ENCODE measurements around the gene KRT6C. TPM values are rescaled to one million over a fixed set of nuclear protein-coding genes. Genes with fewer than 3 reads are reported as not detected.
"Not testable (repeated sequence)": the region's sequence is repeated elsewhere in the genome, so short reads cannot be mapped to it uniquely, and the experiment has no call there.

The KRT6C gene
- total RNA-seq, 1 donor from 2014 or later = not detected

DNA sequence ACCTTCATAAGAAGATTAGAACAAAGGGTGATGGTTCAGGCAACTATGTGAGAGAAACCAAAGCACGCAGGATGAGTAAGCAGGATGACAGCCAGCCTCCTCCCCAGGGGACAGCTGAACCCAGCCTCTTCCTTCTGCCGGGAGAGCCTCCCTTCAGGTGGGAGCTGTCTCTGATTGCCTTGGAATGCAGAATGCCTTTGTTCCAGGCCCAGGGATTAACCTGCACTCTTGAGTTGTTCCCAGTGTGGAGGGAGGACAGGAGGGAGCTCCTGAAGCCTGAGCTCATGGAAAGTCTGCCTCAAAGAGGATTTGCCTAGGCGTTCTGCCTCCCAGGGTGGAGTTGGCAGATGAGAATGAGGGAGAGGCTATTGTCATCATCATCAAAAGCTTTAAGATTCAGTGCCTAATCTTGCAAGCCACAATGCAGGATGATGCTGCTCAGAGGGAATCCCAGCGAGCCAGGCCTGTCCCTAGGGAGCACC is 23.0 kb upstream of the KRT6C start:
- Histone ChIP-seq H3K27ac (no peak overlapping the region), H3K27me3 (ENCODE audit: low read depth) (no peaks in the 10 kb centered on the region), H3K4me1 (peaks cover 17% of the 10 kb centered on the region), H3K4me3 (no peak overlapping the region), H3K9me3 (no peaks in the 10 kb centered on the region), H3K36me3 (no peaks in the 10 kb centered on the region)
- intact Hi-C loops (cut with DNase I) = no loop called here
- no peak for ATAC-seq
- no peak for DNase-seq
- TF ChIP-seq, protein P1, sequence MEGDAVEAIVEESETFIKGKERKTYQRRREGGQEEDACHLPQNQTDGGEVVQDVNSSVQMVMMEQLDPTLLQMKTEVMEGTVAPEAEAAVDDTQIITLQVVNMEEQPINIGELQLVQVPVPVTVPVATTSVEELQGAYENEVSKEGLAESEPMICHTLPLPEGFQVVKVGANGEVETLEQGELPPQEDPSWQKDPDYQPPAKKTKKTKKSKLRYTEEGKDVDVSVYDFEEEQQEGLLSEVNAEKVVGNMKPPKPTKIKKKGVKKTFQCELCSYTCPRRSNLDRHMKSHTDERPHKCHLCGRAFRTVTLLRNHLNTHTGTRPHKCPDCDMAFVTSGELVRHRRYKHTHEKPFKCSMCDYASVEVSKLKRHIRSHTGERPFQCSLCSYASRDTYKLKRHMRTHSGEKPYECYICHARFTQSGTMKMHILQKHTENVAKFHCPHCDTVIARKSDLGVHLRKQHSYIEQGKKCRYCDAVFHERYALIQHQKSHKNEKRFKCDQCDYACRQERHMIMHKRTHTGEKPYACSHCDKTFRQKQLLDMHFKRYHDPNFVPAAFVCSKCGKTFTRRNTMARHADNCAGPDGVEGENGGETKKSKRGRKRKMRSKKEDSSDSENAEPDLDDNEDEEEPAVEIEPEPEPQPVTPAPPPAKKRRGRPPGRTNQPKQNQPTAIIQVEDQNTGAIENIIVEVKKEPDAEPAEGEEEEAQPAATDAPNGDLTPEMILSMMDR (IDR thresholded peaks at IDR 0.05) = no peak

DNA sequence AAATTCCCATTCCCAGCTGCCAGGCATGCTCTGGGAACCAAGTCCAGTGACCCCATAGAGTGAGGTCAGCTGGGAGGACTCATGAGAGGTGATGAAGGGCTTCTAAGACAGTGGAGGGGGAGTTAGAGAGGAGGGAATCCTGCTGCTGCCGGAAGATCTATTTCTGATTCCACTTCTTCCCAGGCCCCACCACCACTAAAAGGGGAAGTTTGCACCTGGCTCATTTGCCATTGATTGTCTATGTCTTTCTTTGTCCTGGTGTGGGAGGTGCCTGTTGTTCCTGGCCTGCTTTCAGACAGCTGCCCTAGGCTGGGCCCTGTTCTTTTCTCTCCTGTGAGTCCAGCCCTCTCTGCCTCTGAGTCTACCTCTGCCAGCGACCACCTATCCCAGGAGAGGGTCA is 22.4 kb upstream of the KRT6C start:
- Histone ChIP-seq H3K27ac (no peak overlapping the region), H3K27me3 (ENCODE audit: low read depth) (no peaks in the 10 kb centered on the region), H3K36me3 (no peaks in the 10 kb centered on the region), H3K4me3 (no peak overlapping the region), H3K9me3 (no peaks in the 10 kb centered on the region), H3K4me1 (peaks cover 17% of the 10 kb centered on the region)
- TF ChIP-seq, protein P1 (IDR thresholded peaks at IDR 0.05) = no peak
- ATAC-seq (no peak), DNase-seq (no peak)
- intact Hi-C loops (cut with DNase I) = no loop called here

DNA sequence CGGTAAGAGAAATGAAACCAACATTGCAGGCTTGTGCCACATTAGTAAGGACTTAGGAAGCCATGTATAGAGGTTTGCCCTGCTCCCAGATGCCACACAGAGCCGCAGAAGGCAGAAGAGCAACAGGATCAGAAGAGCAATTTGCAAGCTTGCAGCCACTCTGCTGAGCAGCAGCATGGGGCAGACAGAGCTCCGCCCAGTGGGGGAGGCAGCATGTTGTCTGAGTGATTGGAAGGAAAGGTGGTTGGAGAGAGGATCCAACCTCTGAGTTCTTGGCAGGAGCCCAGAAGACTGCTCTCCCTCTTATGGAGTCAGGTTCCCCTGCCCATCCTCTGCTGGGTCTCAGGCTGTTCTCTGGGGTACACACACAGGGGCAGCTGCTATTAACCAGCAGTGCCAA is 21.8 kb upstream of the KRT6C start:
- H3K4me1 ChIP-seq = peaks cover 17% of the 10 kb centered on the region
- DNase-seq (peak; percentile 51), ATAC-seq (peak in 1 of 2 donors; percentile 17)
- intact Hi-C loops (cut with DNase I) = no loop called here
- no peaks in the 10 kb centered on the region for H3K36me3 ChIP-seq
- no peak overlapping the region for H3K4me3 ChIP-seq
- TF ChIP-seq, protein P1 (IDR thresholded peaks at IDR 0.05) = no peak
- no peaks in the 10 kb centered on the region for H3K9me3 ChIP-seq
- no peak overlapping the region for H3K27ac ChIP-seq
- H3K27me3 ChIP-seq (ENCODE audit: low read depth) = no peaks in the 10 kb centered on the region

DNA sequence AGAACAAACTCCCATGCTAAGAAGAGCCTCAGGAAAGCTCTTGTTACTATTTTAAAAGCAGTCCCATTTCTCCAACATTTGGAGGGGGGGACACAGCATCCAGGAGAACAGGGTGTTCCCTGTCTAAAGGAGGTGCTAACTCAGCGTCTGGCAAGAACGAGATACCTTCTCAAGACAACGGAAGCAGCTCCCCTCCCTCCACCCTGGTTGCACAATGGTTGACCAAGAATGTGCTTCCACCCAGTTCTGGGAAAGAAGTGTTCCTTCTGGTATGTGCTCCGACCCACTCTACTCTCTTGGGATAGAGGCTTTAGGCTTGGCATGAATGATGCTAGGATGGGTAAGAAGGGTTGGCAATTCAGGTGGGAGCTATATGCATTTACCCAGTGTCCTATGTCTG is 20.9 kb upstream of the KRT6C start:
- ATAC-seq (peak; percentile 89 to 90), DNase-seq (peak; percentile 67)
- Histone ChIP-seq H3K36me3 (no peaks in the 10 kb centered on the region), H3K27me3 (ENCODE audit: low read depth) (no peaks in the 10 kb centered on the region), H3K27ac (no peak overlapping the region), H3K9me3 (no peaks in the 10 kb centered on the region), H3K4me1 (peaks cover 17% of the 10 kb centered on the region), H3K4me3 (no peak overlapping the region)
- TF ChIP-seq, protein P1 (IDR thresholded peaks at IDR 0.05) = no peak
- intact Hi-C loops (cut with DNase I) = no loop called here

DNA sequence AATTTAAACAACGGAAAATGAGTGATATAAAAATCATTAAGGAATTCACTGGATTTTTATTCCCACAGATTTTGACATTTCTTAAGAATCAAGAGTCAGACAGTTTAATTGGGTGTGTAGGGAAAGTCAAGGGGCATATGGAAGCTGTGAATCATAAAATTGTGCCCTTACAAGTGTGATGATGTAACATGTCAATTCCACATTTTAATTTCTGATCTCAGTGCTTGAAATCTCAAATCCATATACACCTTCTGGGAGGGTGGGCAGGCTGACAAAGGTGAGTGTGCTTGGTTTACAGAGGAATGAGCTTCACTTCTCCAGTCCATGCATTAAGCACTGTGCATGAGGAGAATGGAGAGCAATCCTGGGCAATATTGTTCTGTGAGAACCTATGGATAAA is 20.5 kb upstream of the KRT6C start:
- Histone ChIP-seq H3K4me3 (no peak overlapping the region), H3K4me1 (peaks cover 17% of the 10 kb centered on the region), H3K27me3 (ENCODE audit: low read depth) (no peaks in the 10 kb centered on the region), H3K36me3 (no peaks in the 10 kb centered on the region), H3K9me3 (no peaks in the 10 kb centered on the region), H3K27ac (no peak overlapping the region)
- DNase-seq (no peak), ATAC-seq (peak in 1 of 2 donors; percentile 8)
- TF ChIP-seq, protein P1 (IDR thresholded peaks at IDR 0.05) = no peak
- intact Hi-C loops (cut with DNase I) = no loop called here

DNA sequence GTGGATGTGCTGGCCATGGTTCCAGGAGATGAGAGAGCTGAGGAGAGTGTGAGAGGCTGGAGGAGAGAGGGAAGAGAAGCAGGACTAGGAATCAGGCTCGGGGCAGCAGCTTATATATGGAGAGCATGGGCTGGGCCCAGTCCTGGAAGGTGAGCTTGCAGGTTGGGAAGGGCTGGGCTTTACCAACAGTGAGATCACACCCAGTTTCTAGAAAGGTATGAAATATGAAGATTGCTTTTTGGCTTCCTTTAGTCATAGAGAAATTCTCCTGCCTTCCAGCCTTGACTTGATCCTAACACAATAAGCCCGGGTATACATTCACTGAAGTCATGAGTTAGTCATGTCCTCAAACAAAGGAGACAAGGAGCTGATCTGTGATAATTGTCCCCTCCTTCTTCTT is 19.6 kb upstream of the KRT6C start, which contains the start of gene KRT6A:
TSS of gene KRT6A (minus strand) at position 86 of the 400 bp plus-strand sequence. CDS start at position 17, 69 bp downstream.
- Histone ChIP-seq H3K9me3 (no peaks in the 10 kb centered on the region), H3K27ac (no peak within 1 kb of the TSS), H3K4me3 (no peak within 1 kb of the TSS), H3K36me3 (no peaks in the 10 kb centered on the region), H3K4me1 (peaks cover 17% of the 10 kb centered on the region), H3K27me3 (ENCODE audit: low read depth) (no peaks in the 10 kb centered on the region)
- ATAC-seq (no peak), DNase-seq (no peak)
- intact Hi-C loops (cut with DNase I) = no loop called here
- TF ChIP-seq, protein P1 (IDR thresholded peaks at IDR 0.05) = no peak

DNA sequence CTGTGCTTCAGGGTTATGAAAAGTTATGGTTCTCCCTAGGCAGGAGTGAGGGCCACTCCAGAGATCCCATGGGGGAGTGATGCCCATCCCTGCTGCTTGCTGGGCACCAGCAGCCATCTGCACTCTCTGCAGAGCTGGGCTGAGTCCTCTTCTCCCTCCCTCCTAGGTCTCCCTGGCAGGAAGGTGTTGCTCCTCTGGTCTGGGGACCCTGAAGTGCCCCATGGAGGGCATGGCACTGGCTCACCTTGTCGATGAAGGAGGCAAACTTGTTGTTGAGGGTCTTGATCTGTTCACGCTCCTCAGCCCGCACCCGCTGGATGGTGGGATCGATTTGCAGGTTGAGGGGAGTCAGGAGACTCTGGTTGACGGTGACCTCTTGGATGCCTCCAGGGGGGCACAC is 18.8 kb upstream of the KRT6C start:
- H3K27me3 ChIP-seq (ENCODE audit: low read depth); H3K4me3 ChIP-seq; H3K36me3 ChIP-seq; intact Hi-C loops (cut with DNase I); ATAC-seq; DNase-seq; H3K27ac ChIP-seq; H3K9me3 ChIP-seq: not testable (repeated sequence)
- H3K4me1 ChIP-seq = peaks cover 17% of the 10 kb centered on the region

DNA sequence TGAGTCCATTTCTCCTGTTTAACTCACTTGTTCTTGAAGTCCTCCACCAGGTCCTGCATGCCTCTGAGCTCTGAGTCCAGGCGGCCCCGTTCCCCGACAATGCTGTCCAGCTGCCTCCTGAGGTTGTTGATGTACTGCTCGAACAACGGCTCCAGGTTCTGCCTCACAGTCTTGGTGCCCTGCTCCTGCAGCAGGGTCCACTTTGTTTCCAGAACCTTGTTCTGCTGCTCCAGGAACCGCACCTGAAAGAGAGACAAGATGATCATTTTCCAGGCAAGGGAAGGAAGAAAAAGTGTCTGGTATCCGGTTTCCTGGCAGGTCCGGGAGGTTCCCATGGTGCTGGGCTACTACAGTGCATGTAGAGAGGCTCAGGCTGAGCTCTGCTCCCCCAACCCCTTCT is 17.9 kb upstream of the KRT6C start:
- H3K4me3 ChIP-seq; H3K27ac ChIP-seq; H3K36me3 ChIP-seq; DNase-seq; ATAC-seq; intact Hi-C loops (cut with DNase I); H3K9me3 ChIP-seq; H3K27me3 ChIP-seq (ENCODE audit: low read depth): not testable (repeated sequence)
- peaks cover 17% of the 10 kb centered on the region for H3K4me1 ChIP-seq

Data from lower lobe of right lung (tissue), 2 donors.